GM20431 (cell line): ENCODE measurements around the gene H3-3A.

Experiments used
- in situ Hi-C: fragments of 300-500 bp; cut with MseI, MboI; formaldehyde crosslinking; loops from one replicate; pipeline ENCODE4 v1.15.0; 2020; ENCODE audit warnings: low sequenced_read_pairs; ENCODE audit not compliant: unreplicated experiment

The H3-3A gene

GRCh38 chr1:226109829-226110248 is 47.3 kb downstream of the H3-3A start:
- in situ Hi-C loops, result no loop called here

GRCh38 chr1:226110249-226111097 is 48.0 kb downstream of the H3-3A start:
- in situ Hi-C loops, result no loop called here

- in situ Hi-C loops, result no loop called here
These were observed 48.8 kb downstream of the H3-3A start for GRCh38 chr1:226111098-226111882.

GRCh38 chr1:226111883-226112261 is 49.4 kb downstream of the H3-3A start:
- in situ Hi-C loops, result no loop called here

GRCh38 chr1:226112626-226113025 is 50.1 kb downstream of the H3-3A start:
- in situ Hi-C loops, result no loop called here

GRCh38 chr1:226116673-226117072 is 54.2 kb downstream of the H3-3A start:
- in situ Hi-C loops, result no loop called here

- in situ Hi-C loops, result no loop called here
These were observed 54.8 kb downstream of the H3-3A start for GRCh38 chr1:226117330-226117729.

- in situ Hi-C loops, result no loop called here
These were observed 55.8 kb downstream of the H3-3A start for GRCh38 chr1:226118357-226118756.

- in situ Hi-C loops, result no loop called here
These were observed 56.7 kb downstream of the H3-3A start for GRCh38 chr1:226119169-226119568.

- in situ Hi-C loops, result loop anchor here (10.0 kb wide), 1 partner anchor 74 kb away; no protein-coding TSS in a partner anchor
These were observed 57.9 kb downstream of the H3-3A start for GRCh38 chr1:226120398-226120797.

GRCh38 chr1:226121049-226121586 is 58.6 kb downstream of the H3-3A start:
- in situ Hi-C loops, result loop anchor here (10.0 kb wide), 1 partner anchor 74 kb away; no protein-coding TSS in a partner anchor
